Colonic mucosa (tissue), 4 donors: ENCODE data around the gene FXYD3. TPM values are rescaled to one million over a fixed set of nuclear protein-coding genes. Genes with fewer than 3 reads are reported as not detected.

Experiments used
- DNase-seq: peaks from one replicate; pipeline ENCODE4 v3.0.0-alpha.2; 2020
- H3K27ac ChIP-seq: fragments of 200-600 bp; one replicate; pipeline ENCODE4 v1.8.0; 2021
- H3K27me3 ChIP-seq: fragments of 200-600 bp; one replicate; pipeline ENCODE4 v1.8.0; 2021
- H3K36me3 ChIP-seq: fragments of 200-600 bp; one replicate; pipeline ENCODE4 v1.8.0; 2021
- H3K4me1 ChIP-seq: fragments of 200-600 bp; one replicate; pipeline ENCODE4 v1.8.0; 2021; ENCODE audit warnings: mild to moderate bottlenecking
- H3K4me3 ChIP-seq: fragments of 200-600 bp; one replicate; pipeline ENCODE4 v1.8.0; 2021
- H3K9ac ChIP-seq, 2 donors: one replicate each; pipeline ENCODE4 v1.7.0; 2013; ENCODE audit warnings: control low read depth in 2 of 2, low read depth in 2 of 2, low read length in 2 of 2
- H3K9me3 ChIP-seq: fragments of 200-600 bp; one replicate; pipeline ENCODE4 v1.8.0; 2021
- intact Hi-C: fragments of 100-400 bp; cut with DNase I; formaldehyde crosslinking; loops from one replicate; pipeline ENCODE4 v1.14.1; 2022
- total RNA-seq, 2 donors: library from RNA; stranded (reverse); fragmentation: NEBNext Ultra II Directional in 1 of 2; extraction: Animal tissue kit (Norgen Biotek cat#: 25700) in 1 of 2; gene quantifications; one replicate each; pipeline ENCODE4 v1.2.1, GENCODE V29; 2021
- TF ChIP-seq, protein P1 (sequence below): fragments of 200-600 bp; IDR thresholded peaks from one replicate; pipeline ENCODE4 v1.8.0; 2022; ENCODE audit warnings: antibody characterized with exemption, mild to moderate bottlenecking
- donor health status: healthy.
- donor health status: DM: no; HTN: no; CAD: no.
- donor health status: DM: no; HTN: no; CAD: no.

FXYD3 gene
- total RNA-seq, 2 donors from 2014 or later = 1,386 to 2,836 TPM

DNA sequence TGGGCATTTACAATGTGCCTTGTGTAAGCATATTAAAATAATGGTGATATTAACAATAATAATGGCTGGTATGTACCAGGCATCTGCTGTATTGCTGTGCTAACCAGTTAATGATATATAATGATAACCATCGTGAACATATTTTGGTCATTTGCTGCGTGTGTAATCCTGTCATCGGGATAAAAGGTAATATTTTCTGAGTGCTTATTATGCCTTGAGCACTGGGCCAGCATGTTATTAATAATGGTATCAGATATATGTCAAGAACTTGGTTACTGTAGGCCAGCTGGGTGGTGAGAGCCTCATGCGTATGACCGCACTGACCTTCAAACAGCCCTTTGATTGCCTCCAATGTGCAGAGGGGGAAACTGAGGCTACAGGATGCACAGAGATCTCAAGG is 22.2 kb upstream of the FXYD3 start:
- Histone ChIP-seq H3K27ac (no peak overlapping the region), H3K9me3 (no peaks in the 10 kb centered on the region), H3K4me3 (no peak overlapping the region), H3K4me1 (no peaks in the 10 kb centered on the region), H3K36me3 (no peaks in the 10 kb centered on the region), H3K27me3 (no peaks in the 10 kb centered on the region), H3K9ac (no peak overlapping the region)
- TF ChIP-seq, protein P1, sequence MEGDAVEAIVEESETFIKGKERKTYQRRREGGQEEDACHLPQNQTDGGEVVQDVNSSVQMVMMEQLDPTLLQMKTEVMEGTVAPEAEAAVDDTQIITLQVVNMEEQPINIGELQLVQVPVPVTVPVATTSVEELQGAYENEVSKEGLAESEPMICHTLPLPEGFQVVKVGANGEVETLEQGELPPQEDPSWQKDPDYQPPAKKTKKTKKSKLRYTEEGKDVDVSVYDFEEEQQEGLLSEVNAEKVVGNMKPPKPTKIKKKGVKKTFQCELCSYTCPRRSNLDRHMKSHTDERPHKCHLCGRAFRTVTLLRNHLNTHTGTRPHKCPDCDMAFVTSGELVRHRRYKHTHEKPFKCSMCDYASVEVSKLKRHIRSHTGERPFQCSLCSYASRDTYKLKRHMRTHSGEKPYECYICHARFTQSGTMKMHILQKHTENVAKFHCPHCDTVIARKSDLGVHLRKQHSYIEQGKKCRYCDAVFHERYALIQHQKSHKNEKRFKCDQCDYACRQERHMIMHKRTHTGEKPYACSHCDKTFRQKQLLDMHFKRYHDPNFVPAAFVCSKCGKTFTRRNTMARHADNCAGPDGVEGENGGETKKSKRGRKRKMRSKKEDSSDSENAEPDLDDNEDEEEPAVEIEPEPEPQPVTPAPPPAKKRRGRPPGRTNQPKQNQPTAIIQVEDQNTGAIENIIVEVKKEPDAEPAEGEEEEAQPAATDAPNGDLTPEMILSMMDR = no peak
- DNase-seq = no peak
- intact Hi-C loops = no loop called here

DNA sequence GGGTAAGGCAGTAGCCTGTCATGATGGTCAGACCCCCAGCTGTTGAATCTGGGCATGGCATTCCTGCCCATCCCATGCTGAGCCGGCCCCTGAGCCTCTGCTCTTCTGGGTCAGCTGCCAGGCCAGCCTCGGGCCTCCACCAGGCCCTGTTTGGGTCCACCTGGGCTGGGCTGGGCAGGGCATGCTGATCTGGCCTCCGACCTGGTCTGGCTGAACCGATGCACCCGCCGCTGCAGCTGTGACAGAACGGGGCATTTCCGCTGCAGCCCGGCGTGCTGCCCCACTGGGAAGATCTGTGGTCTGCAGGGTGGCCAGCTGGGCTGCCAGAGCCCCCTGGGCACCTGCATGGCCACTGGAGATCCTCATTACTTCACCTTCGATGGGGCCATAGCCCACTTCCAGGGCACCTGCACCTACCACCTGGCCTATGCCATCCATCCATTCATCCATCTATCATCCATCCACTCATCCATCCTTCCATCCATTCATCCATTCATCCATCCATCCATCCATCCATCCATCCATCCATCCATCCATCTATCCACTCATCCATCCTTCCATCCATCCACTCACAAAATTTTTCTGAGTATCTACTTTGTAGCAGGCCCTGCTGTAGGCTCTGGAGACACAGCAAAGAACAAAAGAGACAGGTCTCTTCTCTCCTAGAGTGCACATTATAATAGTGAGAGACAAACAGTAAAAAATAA is 21.5 kb upstream of the FXYD3 start:
- no peak for DNase-seq

DNA sequence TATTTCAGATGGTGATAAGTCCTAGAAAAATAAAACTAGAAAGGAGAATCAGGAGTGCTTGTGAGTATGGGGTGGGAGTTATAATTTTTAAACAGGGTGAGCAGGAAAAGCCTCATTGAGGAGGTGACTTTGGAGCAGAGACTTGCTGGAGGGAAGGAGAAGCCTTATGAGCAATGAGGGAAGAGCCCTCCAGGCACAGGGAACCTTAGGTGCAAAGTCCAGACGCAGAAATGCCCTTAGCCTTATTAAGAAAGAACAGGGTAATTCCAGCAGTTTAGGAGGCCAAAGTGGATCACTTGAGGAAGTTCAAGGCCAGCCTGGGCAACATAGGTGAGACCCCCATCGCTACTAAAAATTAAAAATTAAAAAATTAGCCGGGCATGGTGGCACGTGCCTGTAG is 21.0 kb upstream of the FXYD3 start:
- Histone ChIP-seq H3K36me3 (no peaks in the 10 kb centered on the region), H3K27ac (no peak overlapping the region), H3K27me3 (no peaks in the 10 kb centered on the region), H3K4me1 (no peaks in the 10 kb centered on the region), H3K9ac (no peak overlapping the region), H3K4me3 (no peak overlapping the region), H3K9me3 (no peaks in the 10 kb centered on the region)
- TF ChIP-seq, protein P1 = no peak
- no peak for DNase-seq
- intact Hi-C loops = no loop called here

More for the DNA sequence above, 21.5 kb upstream of the FXYD3 start:
- TF ChIP-seq, protein P1 = no peak
- no peak overlapping the region for H3K9ac ChIP-seq
- no peak overlapping the region for H3K4me3 ChIP-seq
- H3K4me1 ChIP-seq = no peaks in the 10 kb centered on the region
- no peaks in the 10 kb centered on the region for H3K27me3 ChIP-seq
- no peaks in the 10 kb centered on the region for H3K9me3 ChIP-seq
- H3K27ac ChIP-seq = no peak overlapping the region
- intact Hi-C loops = no loop called here
- no peaks in the 10 kb centered on the region for H3K36me3 ChIP-seq

DNA sequence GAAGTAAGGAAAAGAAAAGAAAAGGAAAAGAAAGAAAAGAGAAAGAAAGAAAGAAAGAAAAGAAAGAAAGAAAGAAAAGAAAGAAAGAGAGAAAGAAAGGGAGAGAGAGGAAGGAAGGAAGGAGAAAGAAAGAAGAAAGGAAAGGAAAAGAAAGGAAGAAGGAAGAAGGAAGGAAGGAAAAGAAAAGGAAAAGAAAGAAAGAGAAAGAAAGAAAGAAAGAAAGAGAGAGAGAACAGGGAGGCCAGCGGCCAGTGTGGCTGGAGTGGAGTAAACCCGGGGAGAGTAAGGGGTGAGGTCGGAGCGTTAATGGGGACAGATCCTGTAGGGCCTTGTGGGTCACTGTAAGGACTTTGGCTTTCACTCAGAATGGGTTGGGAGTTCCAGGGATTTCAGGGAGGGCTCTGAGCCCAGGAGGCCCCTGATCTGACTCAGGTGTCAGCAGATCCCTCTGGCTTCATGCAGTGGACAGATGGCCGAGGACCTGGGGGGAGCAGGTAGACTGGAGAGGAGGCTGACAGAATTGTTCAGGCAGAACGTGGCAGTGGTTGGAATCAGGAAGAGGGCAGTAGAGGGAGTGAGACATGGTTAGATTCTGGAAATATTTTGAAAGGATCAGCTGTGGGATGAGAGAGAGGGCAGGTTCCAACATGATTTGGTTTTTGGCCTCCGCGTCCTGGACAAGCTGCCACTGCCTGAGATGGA is 19.8 kb upstream of the FXYD3 start:
- H3K4me3 ChIP-seq = no peak overlapping the region
- intact Hi-C loops = no loop called here
- no peak overlapping the region for H3K27ac ChIP-seq
- no peaks in the 10 kb centered on the region for H3K9me3 ChIP-seq
- no peaks in the 10 kb centered on the region for H3K27me3 ChIP-seq
- no peaks in the 10 kb centered on the region for H3K4me1 ChIP-seq
- TF ChIP-seq, protein P1 = no peak
- no peak overlapping the region for H3K9ac ChIP-seq
- H3K36me3 ChIP-seq = no peaks in the 10 kb centered on the region
- no peak for DNase-seq

DNA sequence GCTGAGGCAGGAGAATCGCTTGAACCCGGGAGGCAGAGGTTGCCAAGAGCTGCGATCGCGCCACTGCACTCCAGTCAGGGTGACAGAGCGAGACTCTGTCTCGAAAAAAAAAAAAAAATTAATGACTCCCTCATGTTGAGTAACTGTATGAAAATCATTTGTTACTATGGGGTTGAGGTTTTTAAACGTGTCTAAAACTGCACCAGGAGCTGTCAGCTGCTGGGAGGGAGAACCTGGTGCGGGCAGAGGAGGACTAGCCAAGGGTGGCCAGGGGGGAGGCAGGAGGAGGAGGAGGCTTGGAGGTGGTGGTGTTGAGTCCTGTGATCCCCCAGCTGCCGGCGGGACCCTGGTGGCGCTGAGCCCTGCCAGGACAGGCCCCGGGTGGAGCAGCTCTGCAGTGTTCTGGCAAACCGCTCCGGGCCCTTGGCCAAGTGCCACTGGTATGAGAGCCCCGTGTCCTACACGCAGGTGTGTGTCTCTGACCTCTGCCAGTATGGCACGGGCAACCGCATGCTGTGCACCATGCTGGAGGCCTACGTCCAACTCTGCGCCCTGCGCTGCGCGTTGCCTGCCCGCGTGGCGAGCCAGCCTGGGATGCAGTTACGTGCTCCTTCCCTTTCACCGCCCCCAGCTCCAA is 17.1 kb upstream of the FXYD3 start:
- TF ChIP-seq, protein P1 = no peak
- intact Hi-C loops = no loop called here
- H3K9ac ChIP-seq = no peak overlapping the region
- no peaks in the 10 kb centered on the region for H3K36me3 ChIP-seq
- H3K9me3 ChIP-seq = no peaks in the 10 kb centered on the region
- no peak overlapping the region for H3K4me3 ChIP-seq
- H3K27me3 ChIP-seq = no peaks in the 10 kb centered on the region
- no peak overlapping the region for H3K27ac ChIP-seq
- H3K4me1 ChIP-seq = no peaks in the 10 kb centered on the region
- DNase-seq = no peak
